ENCODE results near the gene FGFRL1. TPM values are rescaled to one million over a fixed set of nuclear protein-coding genes. Genes with fewer than 3 reads are reported as not detected.

The FGFRL1 gene
- total RNA-seq, 1 experiment from 2014 or later: 30.4 TPM

DNA sequence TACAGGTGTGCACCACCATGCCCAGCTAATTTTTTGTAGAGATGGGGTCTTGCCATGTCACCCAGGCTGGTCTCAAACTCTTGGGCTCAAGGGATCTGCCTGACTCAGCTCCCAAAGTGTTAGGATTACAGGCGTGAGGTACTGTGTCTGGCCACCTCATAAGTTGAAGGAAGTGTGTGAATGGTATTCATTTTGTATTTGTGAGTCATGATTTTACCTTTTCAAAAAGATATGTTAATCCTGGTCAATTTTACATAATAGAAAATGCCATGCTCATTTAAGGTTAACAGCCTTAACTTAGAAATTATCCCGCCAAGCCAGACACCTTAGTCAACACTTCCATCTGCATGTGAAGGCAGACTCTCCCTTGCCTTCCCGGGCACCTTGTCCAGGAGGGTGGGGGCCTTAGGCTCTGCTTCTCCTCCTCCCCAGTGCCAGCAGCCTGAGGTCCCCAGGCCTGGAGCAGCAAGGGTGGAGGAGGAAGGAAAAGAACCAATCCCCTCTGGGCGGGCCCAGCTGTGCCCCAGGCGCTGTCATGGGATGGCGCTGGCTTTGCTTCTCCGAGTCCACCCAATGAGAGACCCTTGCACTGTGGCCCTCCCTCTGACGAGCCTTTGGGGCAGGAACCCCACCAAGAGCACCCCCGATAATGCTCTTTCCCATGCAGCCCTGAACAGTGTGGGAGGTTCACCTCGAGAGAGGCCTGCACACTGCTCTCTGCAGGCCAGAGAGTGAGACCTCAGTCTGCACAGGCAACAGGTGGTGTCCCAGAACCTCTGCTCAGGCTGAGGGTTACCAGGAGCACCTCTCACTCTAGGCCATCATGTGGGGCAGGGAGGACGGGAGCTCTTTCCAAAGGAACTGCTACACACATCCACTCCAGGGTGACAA lies 64.6 kb downstream of the FGFRL1 start:
- no peaks in the 10 kb centered on the region for H3K36me3 ChIP-seq (ENCODE audit: insufficient read depth, low read length, poor library complexity, severe bottlenecking)
- H3K27ac ChIP-seq (ENCODE audit: low read depth, low read length, poor library complexity, severe bottlenecking): no peak overlapping the region
- no peak for DNase-seq (ENCODE audit: low spot score)
- no peak overlapping the region for H3K4me3 ChIP-seq (ENCODE audit: low read depth, low read length, poor library complexity, severe bottlenecking)
- no peaks in the 10 kb centered on the region for H3K4me1 ChIP-seq (ENCODE audit: insufficient read depth, low read length, poor library complexity, severe bottlenecking)
- POLR2A ChIA-PET (ENCODE audit: low non-redundant PET): no interaction called here
- no peaks in the 10 kb centered on the region for H3K9me3 ChIP-seq (ENCODE audit: low read depth, low read length, poor library complexity, severe bottlenecking)
- BruUV-seq (replicated peaks): no TSS peak
- intact Hi-C loops (cut with micrococcal nuclease; ENCODE audit: unreplicated experiment): no loop called here
- CTCF ChIA-PET: no interaction called here
- TF ChIP-seq, protein P1, sequence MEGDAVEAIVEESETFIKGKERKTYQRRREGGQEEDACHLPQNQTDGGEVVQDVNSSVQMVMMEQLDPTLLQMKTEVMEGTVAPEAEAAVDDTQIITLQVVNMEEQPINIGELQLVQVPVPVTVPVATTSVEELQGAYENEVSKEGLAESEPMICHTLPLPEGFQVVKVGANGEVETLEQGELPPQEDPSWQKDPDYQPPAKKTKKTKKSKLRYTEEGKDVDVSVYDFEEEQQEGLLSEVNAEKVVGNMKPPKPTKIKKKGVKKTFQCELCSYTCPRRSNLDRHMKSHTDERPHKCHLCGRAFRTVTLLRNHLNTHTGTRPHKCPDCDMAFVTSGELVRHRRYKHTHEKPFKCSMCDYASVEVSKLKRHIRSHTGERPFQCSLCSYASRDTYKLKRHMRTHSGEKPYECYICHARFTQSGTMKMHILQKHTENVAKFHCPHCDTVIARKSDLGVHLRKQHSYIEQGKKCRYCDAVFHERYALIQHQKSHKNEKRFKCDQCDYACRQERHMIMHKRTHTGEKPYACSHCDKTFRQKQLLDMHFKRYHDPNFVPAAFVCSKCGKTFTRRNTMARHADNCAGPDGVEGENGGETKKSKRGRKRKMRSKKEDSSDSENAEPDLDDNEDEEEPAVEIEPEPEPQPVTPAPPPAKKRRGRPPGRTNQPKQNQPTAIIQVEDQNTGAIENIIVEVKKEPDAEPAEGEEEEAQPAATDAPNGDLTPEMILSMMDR (conservative IDR thresholded peaks at IDR 0.05; ENCODE audit: low read depth, low read length): no peak
- TF ChIP-seq EZH2 (IDR thresholded peaks at IDR 0.05; ENCODE audit: borderline replicate concordance, low read depth, low read length, poor library complexity, severe bottlenecking): no peak
- no peaks in the 10 kb centered on the region for H3K27me3 ChIP-seq (replicated peaks; ENCODE audit: insufficient read depth, low read depth, low read length, poor library complexity)

Other genes with a start within 250 kb of the FGFRL1 start
- gene CPLX1, start 185.5 kb upstream of the FGFRL1 start, total RNA-seq (2021): 4.6 and 6.6 TPM in 2 replicates
- gene GAK, start 79.3 kb upstream of the FGFRL1 start, total RNA-seq (2021): 96.2 and 109 TPM in 2 replicates
- gene TMEM175, start 79.2 kb upstream of the FGFRL1 start, total RNA-seq (2021): 10.0 and 12.1 TPM in 2 replicates
- 8.8 and 10.8 TPM in 2 replicates for gene DGKQ, start 38.1 kb upstream of the FGFRL1 start, total RNA-seq (2021)
- 12.0 and 12.3 TPM in 2 replicates for gene IDUA, start 24.6 kb upstream of the FGFRL1 start, total RNA-seq (2021)
- 0.22 and 0.30 TPM in 2 replicates for gene SLC26A1, start 18.2 kb upstream of the FGFRL1 start, total RNA-seq (2021)
- 2.4 and 2.8 TPM in 2 replicates for gene RNF212, start 101.9 kb downstream of the FGFRL1 start, total RNA-seq (2021)
- gene SPON2, start 161.0 kb downstream of the FGFRL1 start, total RNA-seq (2021): 2.3 and 4.8 TPM in 2 replicates
- 187 and 196 TPM in 2 replicates for gene CTBP1, start 237.5 kb downstream of the FGFRL1 start, total RNA-seq (2021)